T-helper 9 cell (primary cell): ENCODE results near the gene SUPT20HL1.
"Not testable (repeated sequence)": the region's sequence is repeated elsewhere in the genome, so short reads cannot be mapped to it uniquely, and the experiment has no call there.

ENCODE experiments used
- DNase-seq: peaks from one replicate; pipeline ENCODE4 v3.0.0-alpha.2; 2020
- total RNA-seq, 2 donors: gene quantifications; one replicate each; lab custom pipeline; 2026; lab: John Stamatoyannopoulos, UW

SUPT20HL1 gene
- total RNA-seq, result 0 reads per million in 2 donors

DNA sequence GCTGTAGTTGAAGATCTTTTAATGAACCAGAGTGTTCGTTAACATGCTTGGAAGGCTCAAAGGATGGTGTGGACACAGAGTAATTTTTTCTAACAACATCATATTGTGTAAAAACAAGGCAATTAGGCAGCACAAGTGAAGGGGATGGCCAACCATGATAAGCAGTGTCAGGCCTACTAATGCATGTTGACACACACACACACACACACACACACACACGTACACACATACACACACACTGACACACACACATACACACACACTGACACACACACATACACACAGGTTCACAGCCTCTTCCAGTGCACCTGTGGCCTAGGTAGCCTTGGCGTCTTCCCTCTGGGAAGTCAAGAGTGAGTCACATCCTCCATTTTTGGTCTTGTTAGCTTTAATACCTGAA lies at the start of gene SUPT20HL1:
Gene SUPT20HL1, plus strand, starts transcription at position 368 of the 400 bp plus-strand sequence. CDS start 2,122 bp downstream, outside the sequence.
- no peak for DNase-seq

GRCh38 chrX:24310916-24311315 lies 49.5 kb upstream of the SUPT20HL1 start:
- DNase-seq, result not testable (repeated sequence)

- DNase-seq, result not testable (repeated sequence)
These were observed 48.8 kb upstream of the SUPT20HL1 start for GRCh38 chrX:24311507-24312248.

DNA sequence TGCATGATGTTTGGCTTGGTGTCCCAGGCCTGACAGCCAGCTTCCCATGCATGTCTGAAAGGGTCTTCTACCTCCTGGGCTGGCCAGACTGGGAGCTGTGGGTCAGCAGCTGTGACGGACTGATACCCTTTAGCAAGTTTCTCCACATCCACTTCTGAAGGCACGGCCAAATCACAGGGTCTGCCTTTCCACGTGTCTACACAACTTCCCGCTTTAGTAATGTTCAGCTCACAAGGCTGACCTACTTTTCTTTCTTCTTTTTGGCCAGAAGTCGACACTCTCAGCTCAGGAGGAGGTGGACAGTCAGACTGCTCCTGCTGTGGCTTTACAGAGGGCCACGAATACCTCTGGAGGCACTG lies 48.2 kb upstream of the SUPT20HL1 start:
- not testable (repeated sequence) for DNase-seq

DNA sequence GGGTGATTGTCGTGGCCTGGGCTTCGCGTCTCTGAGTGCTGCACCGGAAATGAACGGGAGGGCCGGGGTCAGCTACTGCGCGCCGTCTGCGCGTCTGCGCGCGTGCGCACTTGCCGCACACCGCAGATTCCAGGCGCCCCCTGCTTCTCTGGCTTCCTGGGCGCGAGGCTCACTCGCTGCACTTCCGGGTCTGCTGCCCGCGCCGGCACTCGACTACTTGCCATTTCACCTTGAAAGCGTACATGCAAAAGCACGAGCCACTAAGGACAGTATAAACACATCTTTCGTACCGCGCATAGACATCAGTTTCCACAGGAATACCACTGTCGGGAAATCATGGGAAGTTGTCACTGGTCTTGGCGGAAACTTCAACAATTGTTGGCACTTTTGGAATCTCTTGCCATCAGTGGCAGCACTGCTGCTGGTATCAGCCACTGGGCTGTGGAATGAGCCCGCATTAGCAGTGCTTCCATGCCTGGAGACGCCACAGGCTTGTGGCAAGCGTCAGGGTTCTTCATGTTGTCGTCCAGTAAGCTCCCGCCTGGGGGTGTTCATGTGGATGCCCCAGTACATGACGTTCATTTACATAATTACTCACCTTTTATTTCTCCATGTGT lies 46.3 kb upstream of the SUPT20HL1 start, which contains the start of gene SUPT20HL2:
Gene SUPT20HL2, minus strand, starts transcription at position 51 of the 617 bp plus-strand sequence. CDS start 754 bp downstream, outside the sequence.
- no peak for DNase-seq

- DNase-seq, result no peak
These were observed 44.3 kb upstream of the SUPT20HL1 start for GRCh38 chrX:24316111-24316510.

DNA sequence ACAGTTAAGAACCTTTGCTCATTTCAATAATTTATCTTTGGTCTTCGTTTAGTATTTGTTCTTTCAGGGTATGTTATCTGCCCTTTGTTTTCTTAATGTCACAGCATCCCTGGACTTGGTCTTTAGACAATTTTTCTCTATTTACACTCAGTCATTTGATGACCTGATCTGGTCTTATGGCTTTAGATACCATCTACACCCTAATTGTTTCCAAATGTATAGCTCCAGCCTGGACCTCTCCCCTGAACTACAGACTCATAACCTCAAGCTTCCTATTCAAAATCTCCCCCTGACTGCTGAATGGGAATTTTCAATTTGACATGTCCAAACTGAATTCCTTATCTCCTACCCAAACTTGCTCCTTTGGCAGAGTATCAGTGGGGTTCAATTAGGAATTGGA lies 42.9 kb upstream of the SUPT20HL1 start:
- no peak for DNase-seq

GRCh38 chrX:24321741-24322395 lies 38.6 kb upstream of the SUPT20HL1 start:
- DNase-seq, result no peak

DNA sequence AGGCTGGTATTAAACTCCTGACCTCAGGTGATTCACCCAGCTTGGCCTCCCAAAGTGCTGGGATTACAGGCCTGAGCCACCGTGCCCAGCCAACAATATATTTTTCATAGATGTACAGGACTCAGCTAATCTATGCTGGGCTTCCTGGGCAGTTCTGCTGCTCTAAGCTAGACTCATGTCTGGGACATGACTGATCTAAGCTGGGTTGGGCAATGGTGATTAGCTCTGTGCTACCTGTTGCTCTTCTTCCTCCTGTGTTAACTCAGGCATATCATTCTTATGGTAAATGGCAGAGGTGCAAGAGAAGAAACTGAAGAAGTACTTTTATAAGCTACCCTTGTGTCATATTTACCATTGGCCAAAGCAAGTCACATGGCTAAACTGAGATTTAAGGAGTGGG lies 35.2 kb upstream of the SUPT20HL1 start:
- DNase-seq, result no peak

- no peak for DNase-seq
These were observed 27.6 kb upstream of the SUPT20HL1 start for GRCh38 chrX:24332878-24333277.

DNA sequence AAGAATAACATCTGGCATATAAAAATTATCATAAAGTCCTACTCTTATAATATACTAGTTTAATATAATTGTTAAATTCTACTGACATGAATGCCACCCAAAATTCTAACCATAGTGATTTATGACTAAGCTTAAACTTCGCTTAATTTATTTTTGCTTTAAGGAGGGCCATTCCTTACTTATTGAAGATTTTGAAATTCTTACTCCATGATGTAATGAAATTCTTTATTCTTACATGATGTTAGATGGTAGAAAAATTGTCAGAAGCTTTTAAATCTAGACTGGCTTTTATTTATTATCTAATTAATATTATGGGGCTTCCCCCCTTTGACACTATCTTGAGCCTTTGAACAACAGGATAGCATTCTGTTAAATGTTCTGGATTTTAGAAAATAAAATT lies 27.1 kb upstream of the SUPT20HL1 start:
- DNase-seq, result no peak

DNA sequence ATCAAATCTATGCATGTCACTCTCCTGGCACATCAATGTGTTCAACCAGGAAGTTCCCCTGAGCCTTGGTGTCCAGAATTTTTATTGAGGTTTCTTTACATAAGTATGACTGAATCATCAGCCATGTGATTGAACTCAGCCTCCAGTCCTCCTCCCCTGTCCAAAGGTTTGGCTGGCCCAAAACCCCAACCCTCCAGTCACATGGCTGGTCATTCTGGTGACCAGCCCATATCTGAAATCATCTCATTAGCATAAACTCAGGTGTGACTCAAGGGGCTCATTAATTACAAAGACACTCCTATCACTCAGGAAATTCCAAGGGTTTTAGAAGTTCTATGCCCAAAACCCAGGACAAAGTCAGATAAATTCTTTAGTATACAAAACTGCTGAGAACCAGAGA lies 26.0 kb upstream of the SUPT20HL1 start:
- no peak for DNase-seq

DNA sequence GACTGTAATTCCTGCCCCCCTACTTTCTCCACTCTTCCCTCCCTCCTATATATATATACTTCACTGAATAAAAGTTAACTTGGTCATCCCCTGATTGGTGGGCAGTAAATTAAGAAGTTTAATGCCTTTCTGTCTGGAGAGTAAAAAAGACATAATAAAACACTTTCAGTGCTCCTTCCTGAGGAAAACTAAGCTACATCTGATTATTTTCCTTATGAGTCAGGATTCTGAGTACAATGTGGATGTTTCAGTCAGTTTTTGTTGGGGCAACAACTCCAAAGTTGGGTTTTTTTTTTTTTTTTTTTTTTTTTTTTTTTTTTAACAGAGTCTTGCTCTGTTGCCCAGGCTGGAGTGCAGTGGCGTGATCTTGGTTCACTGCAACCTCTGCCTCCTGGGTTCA lies 24.6 kb upstream of the SUPT20HL1 start:
- DNase-seq, result no peak

GRCh38 chrX:24339911-24340310 lies 20.5 kb upstream of the SUPT20HL1 start:
- DNase-seq, result no peak

GRCh38 chrX:24340501-24340900 lies 19.9 kb upstream of the SUPT20HL1 start:
- DNase-seq, result no peak

DNA sequence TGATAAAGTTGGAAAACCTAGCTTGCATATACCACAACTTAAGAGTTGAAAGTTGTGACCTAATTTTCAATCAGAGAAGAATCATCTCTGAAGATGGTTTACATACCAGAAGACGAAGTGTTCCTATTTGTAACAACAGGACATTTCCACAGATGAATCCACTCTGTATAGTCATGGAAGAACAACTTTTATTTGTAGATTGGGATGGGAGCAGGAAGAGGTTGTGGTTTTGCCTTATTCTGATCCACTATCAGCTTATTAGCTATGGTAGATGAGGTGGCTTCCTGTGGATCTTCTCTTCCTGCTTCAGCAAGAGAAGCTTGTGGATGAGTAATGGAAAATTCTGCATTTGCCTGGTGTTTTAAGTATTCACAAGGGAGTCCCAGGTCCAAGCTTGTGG lies 18.6 kb upstream of the SUPT20HL1 start:
- DNase-seq, result no peak

DNA sequence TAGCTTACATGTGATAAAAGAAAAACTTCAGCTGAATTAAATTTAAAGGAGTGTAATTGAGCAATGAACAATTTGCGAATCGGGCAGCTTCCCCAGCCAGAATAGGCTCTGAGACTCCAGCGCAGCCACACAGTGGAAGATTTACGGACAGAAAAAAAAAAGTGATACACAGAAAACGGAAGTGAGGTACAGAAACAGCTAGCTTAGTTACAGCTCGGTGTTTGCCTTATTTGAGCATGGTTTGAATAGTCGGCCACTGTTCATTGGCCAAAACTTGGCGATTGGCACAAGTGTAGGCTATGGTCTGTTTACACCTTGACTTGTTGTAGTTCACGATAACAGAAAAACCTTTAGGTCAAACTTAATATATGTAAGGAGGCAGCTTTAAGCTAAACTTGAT lies 16.7 kb upstream of the SUPT20HL1 start:
- DNase-seq, result no peak

DNA sequence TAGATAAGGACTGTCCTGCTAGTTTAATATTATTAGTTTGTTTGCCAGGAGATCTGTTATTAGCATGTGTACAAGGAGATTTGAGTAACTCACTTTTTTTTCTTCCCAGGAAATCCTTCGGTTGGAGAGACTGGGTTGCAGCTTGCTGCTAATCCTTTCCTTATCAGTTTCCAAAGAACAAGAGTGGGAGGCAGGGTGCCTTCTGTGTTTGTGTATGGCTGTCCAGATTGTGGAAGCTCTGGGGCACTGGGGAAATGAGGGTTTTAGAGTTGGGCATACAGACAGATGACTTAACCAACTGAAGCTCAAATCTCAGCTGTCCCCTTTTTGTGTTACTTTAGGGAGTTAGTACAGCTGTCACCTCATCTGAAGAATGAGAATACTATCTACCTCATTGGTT lies 12.6 kb upstream of the SUPT20HL1 start:
- no peak for DNase-seq

GRCh38 chrX:24350217-24350616 lies 10.2 kb upstream of the SUPT20HL1 start:
- no peak for DNase-seq

GRCh38 chrX:24355095-24355494 lies 5.3 kb upstream of the SUPT20HL1 start:
- DNase-seq, result no peak

DNA sequence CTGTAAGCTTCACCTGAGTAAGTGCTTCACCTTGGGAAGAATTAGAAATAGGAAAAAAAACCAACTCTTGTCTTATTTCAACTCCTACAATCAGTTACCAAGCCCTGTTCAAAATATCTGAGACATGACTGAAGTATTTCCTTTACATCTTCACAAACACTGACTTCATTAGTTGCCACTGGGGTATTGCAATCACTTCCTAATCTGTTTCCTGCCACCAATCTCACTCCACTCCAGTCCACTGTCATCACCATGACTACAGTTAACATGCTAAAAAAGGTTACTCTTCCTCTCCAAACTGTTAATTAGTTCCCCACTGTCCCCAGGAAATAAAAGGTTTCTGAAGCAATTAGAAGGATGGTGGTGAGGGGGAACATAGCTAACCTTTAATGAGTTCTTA lies 3.3 kb upstream of the SUPT20HL1 start:
- no peak for DNase-seq

- not testable (repeated sequence) for DNase-seq
These were observed 1.8 kb downstream of the SUPT20HL1 start for GRCh38 chrX:24362089-24362745.
